IPS-18c (cell line): ENCODE measurements around the gene HS6ST1.
"Not testable (repeated sequence)": the region's sequence is repeated elsewhere in the genome, so short reads cannot be mapped to it uniquely, and the experiment has no call there.

Experiments
- H3K4me3 ChIP-seq: 2 replicates; pipeline ENCODE4 v1.7.0; 2013; ENCODE audit warnings: low read depth, mild to moderate bottlenecking, low read length, moderate library complexity; ENCODE audit not compliant: insufficient read depth
- H3K9me3 ChIP-seq: one replicate; pipeline ENCODE4 v1.6.1; 2013; ENCODE audit warnings: mild to moderate bottlenecking, low read length, moderate library complexity; ENCODE audit not compliant: control insufficient read depth, insufficient read depth

The HS6ST1 gene

GRCh38 chr2:128252501-128252900 is 66.2 kb downstream of the HS6ST1 start:
- Histone ChIP-seq H3K4me3 (no peak overlapping the region), H3K9me3 (no peaks in the 10 kb centered on the region)

DNA sequence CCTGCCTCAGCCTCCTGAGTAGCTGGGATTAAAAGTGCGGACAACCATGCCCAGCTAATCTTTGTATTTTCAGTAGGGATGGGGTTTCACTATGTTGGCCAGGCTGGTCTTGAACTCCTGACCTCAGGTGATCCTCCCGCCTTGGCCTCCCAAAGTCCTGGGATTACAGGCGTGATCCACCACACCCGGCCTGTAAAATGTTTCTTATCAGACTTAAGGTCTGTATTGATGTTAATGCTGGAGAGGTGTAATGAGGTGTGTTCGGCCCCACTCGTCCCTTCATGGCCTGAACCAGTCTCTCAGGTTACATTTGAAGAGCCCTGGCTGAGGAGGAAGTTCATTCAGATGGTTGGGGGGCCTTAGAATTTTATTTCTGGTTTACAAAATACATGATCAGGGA is 66.6 kb downstream of the HS6ST1 start:
- not testable (repeated sequence) for H3K9me3 ChIP-seq

GRCh38 chr2:128250229-128251025 is 68.2 kb downstream of the HS6ST1 start:
- H3K4me3 ChIP-seq = no peak overlapping the region
- no peaks in the 10 kb centered on the region for H3K9me3 ChIP-seq

More for the DNA sequence above, 66.6 kb downstream of the HS6ST1 start:
- H3K4me3 ChIP-seq = not testable (repeated sequence)

DNA sequence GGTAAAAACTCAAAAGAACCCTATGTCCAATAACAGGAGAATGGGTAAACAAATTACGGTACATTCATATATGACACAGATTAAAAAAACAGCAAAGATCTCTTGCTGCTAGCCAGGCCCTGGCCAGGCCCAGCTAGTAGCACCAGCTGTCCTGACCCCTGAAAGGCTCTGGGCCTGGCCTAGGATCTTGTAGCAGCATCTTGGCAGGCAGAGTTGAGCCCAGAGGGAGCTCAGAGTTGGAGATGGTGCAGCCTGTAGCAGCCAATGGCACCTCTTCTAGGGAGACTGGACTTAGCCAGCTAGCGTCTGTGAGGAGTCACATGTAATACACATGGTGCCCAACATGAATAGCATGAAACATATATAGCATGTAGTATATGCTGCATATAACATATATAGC is 69.1 kb downstream of the HS6ST1 start:
- no peak overlapping the region for H3K4me3 ChIP-seq
- H3K9me3 ChIP-seq = no peaks in the 10 kb centered on the region

- Histone ChIP-seq H3K9me3 (no peaks in the 10 kb centered on the region), H3K4me3 (no peak overlapping the region)
These were observed 72.9 kb downstream of the HS6ST1 start for GRCh38 chr2:128245813-128246212.

GRCh38 chr2:128241896-128242295 is 76.8 kb downstream of the HS6ST1 start:
- H3K9me3 ChIP-seq = no peaks in the 10 kb centered on the region

GRCh38 chr2:128237911-128238697 is 80.6 kb downstream of the HS6ST1 start:
- Histone ChIP-seq H3K4me3 (no peak overlapping the region), H3K9me3 (no peaks in the 10 kb centered on the region)

More at GRCh38 chr2:128241896-128242295, 76.8 kb downstream of the HS6ST1 start:
- no peak overlapping the region for H3K4me3 ChIP-seq

- Histone ChIP-seq H3K9me3 (no peaks in the 10 kb centered on the region), H3K4me3 (no peak overlapping the region)
These were observed 81.6 kb downstream of the HS6ST1 start for GRCh38 chr2:128237081-128237534.

DNA sequence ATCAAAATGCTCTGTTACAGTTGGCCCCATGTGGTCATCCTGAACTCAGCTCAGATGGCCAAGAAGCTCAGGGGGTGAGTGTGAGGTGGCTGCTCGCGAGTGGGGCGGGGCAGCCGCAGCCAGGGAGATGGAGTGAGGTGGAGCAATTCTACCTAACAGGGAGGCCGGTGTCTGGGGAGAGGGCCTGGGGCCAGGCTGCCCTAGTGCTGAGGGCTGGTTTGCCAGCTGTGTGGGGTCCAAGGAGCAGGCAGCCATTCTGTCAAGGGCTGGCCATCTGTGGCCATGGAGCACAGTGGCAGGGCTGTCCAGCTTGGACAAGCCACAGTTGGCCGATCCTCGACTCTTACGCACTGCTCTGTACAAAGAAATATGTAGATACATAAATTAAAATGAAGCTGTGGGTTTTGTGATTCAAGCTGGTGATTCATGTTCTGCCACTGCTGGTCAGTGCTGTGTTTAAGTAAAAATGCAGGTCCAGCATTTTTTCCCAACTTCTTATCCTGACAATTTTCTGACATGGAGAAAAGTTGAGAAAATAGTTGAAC is 82.1 kb downstream of the HS6ST1 start:
- no peaks in the 10 kb centered on the region for H3K9me3 ChIP-seq
- H3K4me3 ChIP-seq = no peak overlapping the region

- Histone ChIP-seq H3K9me3 (no peaks in the 10 kb centered on the region), H3K4me3 (no peak overlapping the region)
These were observed 83.1 kb downstream of the HS6ST1 start for GRCh38 chr2:128235581-128235980.

GRCh38 chr2:128234613-128235012 is 84.1 kb downstream of the HS6ST1 start:
- H3K9me3 ChIP-seq = no peaks in the 10 kb centered on the region

DNA sequence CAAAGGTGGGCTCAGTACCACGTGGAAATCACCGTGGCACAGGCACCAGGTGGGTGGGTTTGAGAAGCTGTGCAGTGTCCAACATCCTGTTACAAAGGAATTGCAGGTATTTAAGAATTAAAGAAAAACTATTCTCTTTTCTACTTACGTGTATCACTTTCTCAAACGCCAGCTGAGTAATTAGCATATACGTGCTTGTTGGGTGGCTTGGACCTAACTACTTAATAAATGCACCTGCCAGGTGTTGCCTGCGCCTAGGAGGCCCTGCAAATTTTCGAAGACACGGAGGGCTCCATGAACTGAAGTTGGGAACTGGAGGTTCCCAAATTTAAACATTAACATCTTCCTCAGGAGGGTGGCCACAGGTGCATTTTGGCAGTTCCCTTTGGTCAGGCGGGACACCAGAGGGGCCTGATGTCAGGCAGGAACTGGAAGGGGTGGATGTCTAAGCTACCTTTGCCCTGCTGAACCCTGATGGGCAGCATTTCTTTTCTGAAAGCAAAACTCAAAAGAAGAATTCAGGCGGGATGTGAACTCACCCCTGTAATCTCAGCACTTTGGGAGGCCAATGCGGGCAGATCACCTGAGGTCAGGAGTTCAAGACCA is 84.8 kb downstream of the HS6ST1 start:
- H3K9me3 ChIP-seq = no peaks in the 10 kb centered on the region
- 0 out of 2 replicates have a peak overlapping the region, but pooled peaks have one; percentile 86 for H3K4me3 ChIP-seq

More at GRCh38 chr2:128234613-128235012, 84.1 kb downstream of the HS6ST1 start:
- no peak overlapping the region for H3K4me3 ChIP-seq

DNA sequence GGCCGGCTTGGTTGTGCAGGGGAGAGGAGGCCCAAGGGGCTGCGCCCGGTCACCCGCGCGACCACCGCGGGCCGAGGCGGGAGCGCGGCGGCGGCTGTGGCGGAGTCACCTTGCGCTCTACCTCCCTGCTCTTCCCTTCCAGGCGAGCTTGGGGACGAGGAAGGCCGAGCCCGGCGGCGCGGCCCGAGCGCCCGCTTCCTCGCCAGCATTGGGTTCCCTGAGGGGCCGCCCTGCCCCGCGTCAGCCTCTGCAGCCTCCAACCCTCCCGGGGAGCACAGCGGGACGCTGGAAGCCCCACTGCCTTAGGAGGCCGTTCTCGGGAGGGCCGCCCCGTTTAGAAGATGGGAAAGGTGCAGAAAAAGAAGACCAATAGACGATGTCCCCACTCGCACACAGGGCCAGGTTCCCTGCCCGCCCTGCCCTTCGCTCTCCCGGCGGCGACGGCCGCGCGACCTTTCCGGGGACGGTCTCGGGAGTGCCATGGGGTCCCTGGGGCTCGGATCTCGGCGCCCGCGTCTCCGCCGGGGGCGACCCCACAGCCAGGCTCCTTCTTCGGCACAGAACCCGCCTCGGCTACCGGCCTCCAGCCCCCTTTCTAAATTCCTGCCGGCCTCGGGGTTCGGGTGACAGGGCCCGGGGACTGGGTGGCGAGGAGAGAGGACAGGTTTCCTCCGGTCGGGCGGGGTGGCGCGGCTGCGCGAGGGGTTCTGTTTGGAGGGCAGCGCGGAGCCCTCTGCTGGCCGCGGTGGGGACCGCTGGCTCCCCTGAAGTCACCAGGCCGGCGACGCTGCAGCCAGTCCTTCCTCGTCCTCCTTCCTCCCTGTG is 85.5 kb downstream of the HS6ST1 start:
- H3K9me3 ChIP-seq = no peaks in the 10 kb centered on the region
- H3K4me3 ChIP-seq = peak overlapping the region; percentile 86

DNA sequence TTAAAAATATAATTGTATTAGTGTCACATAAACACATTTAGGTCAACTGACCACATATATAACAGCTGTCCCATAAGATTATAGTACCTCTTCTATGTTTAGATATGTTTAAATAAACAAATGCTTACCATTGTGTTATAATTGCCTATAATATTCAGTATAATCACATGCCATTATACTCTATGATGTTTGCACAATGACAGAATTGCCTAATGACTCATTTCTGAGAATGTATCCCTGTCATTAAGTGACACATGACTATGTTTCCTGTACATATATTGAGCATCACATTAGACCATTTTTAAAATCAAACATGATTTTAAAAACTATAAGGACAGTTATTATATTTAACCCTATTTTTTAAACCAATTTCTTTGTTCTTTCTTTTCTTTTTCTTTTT is 89.8 kb downstream of the HS6ST1 start:
- H3K4me3 ChIP-seq = no peak overlapping the region
- no peaks in the 10 kb centered on the region for H3K9me3 ChIP-seq

DNA sequence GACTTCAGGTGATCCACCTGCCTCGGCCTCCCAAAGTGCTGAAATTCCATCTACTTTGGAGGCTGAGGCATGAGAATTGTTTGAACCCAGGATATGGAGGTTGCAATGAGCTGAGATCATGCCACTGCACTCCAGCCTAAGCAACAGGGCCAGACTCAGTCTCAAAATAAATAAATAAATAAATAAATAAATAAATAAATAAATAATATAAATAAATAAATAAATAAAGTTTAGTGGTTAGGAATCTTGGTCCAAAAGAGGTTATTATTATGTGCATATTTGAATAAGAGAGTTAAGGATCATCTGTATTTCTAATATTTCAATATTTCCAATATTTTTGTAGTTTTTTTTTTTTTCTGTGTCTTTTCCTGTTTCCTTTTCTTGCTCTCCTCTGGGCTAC is 90.8 kb downstream of the HS6ST1 start:
- Histone ChIP-seq H3K4me3 (no peak overlapping the region), H3K9me3 (no peaks in the 10 kb centered on the region)

DNA sequence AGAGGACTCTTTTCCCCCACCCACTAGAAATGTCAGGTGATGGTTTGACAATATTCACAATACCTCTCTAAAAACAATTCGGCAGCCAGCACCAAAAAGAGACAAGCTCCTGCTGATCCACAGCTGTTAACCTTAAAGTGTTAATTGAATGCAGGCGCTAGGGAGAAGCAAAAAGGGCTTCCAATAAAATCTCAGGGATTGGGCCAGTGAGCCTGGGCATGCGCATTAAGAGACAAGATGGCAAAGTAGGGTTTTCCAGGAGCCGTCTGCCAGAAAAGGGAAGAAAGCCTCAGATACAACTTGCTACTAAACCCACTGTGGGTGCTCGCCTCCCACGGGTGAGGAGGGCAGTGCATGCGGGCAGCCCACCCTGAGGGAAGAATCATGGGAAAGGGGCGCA is 98.8 kb downstream of the HS6ST1 start:
- no peak overlapping the region for H3K4me3 ChIP-seq
- H3K9me3 ChIP-seq = no peaks in the 10 kb centered on the region

- H3K9me3 ChIP-seq = no peaks in the 10 kb centered on the region
These were observed 101.0 kb downstream of the HS6ST1 start for GRCh38 chr2:128217671-128218070.

More at GRCh38 chr2:128217671-128218070, 101.0 kb downstream of the HS6ST1 start:
- H3K4me3 ChIP-seq = no peak overlapping the region
